Measurements from ENCODE around the gene PELI2.
"Not testable (repeated sequence)": the region's sequence is repeated elsewhere in the genome, so short reads cannot be mapped to it uniquely, and the experiment has no call there.

PELI2 gene

GRCh38 chr14:56144176-56144575 is 26.0 kb downstream of the PELI2 start:
- no peak for FAIRE-seq

- FAIRE-seq: no peak
These were observed 27.1 kb downstream of the PELI2 start for GRCh38 chr14:56145181-56145769.

GRCh38 chr14:56145965-56146364 is 27.8 kb downstream of the PELI2 start:
- FAIRE-seq: no peak

GRCh38 chr14:56147449-56147848 is 29.2 kb downstream of the PELI2 start:
- FAIRE-seq: no peak

GRCh38 chr14:56147986-56148901 is 30.0 kb downstream of the PELI2 start:
- FAIRE-seq: no peak

GRCh38 chr14:56149151-56149550 is 30.9 kb downstream of the PELI2 start:
- no peak for FAIRE-seq

- no peak for FAIRE-seq
These were observed 31.8 kb downstream of the PELI2 start for GRCh38 chr14:56149995-56150394.

- no peak for FAIRE-seq
These were observed 32.6 kb downstream of the PELI2 start for GRCh38 chr14:56150645-56151345.

- FAIRE-seq: no peak
These were observed 34.0 kb downstream of the PELI2 start for GRCh38 chr14:56152221-56152620.

- FAIRE-seq: no peak
These were observed 35.1 kb downstream of the PELI2 start for GRCh38 chr14:56153267-56153666.

GRCh38 chr14:56154321-56154720 is 36.1 kb downstream of the PELI2 start:
- FAIRE-seq: no peak

- FAIRE-seq: no peak
These were observed 37.9 kb downstream of the PELI2 start for GRCh38 chr14:56156096-56156495.

- FAIRE-seq: no peak
These were observed 40.9 kb downstream of the PELI2 start for GRCh38 chr14:56159066-56159465.

GRCh38 chr14:56160088-56160487 is 41.9 kb downstream of the PELI2 start:
- no peak for FAIRE-seq

GRCh38 chr14:56161658-56162057 is 43.4 kb downstream of the PELI2 start:
- FAIRE-seq: no peak

- no peak for FAIRE-seq
These were observed 44.3 kb downstream of the PELI2 start for GRCh38 chr14:56162476-56162875.

- not testable (repeated sequence) for FAIRE-seq
These were observed 48.4 kb downstream of the PELI2 start for GRCh38 chr14:56166579-56166978.

GRCh38 chr14:56168007-56168616 is 49.9 kb downstream of the PELI2 start:
- FAIRE-seq: no peak

GRCh38 chr14:56170028-56170427 is 51.8 kb downstream of the PELI2 start:
- no peak for FAIRE-seq

- no peak for FAIRE-seq
These were observed 52.7 kb downstream of the PELI2 start for GRCh38 chr14:56170877-56171422.

- no peak for FAIRE-seq
These were observed 53.9 kb downstream of the PELI2 start for GRCh38 chr14:56172074-56172473.

GRCh38 chr14:56172571-56172971 is 54.4 kb downstream of the PELI2 start:
- FAIRE-seq: no peak

- FAIRE-seq: no peak
These were observed 55.2 kb downstream of the PELI2 start for GRCh38 chr14:56173365-56173922.

Data from colon (tissue), 2 donors.